K562 (cell line): ENCODE results near the gene ADAM23. TPM values are rescaled to one million over a fixed set of nuclear protein-coding genes. Genes with fewer than 3 reads are reported as not detected.

Source experiments
- ATAC-seq: fragments of 200-7000 bp; cut with Tn5 transposase; 3 replicates; pipeline ENCODE4 v1.9.1; 2020; ENCODE audit warnings: moderate library complexity
- BruUV-seq: library from RNA; stranded (reverse); fragments of 400-500 nt; replicated peaks from 2 replicates; lab custom pipeline; 2021; lab: Mats Ljungman, UMichigan
- CTCF ChIA-PET: fragments of 300-600 bp; formaldehyde crosslinking; extraction: SDS; loops from one replicate; lab custom pipeline; 2021; ENCODE audit warnings: low intra/inter-chr PET ratio; lab: Yijun Ruan, JAX
- POLR2A ChIA-PET: fragments of 300-600, 350-650 bp; sonication (Branson Sonifier 250); formaldehyde crosslinking; extraction: SDS; loops from one replicate; lab custom pipeline; 2021; ENCODE audit warnings: antibody characterized with exemption, inconsistent platforms; lab: Yijun Ruan, JAX
- DNase-seq, 4 experiments: peaks; one replicate each; pipeline versions ENCODE4 v3.0.0 to v3.0.0-alpha.2; 2011 to 2018; ENCODE audit warnings: low spot score in 3 of 4, mixed read lengths in 3 of 4; ENCODE audit errors: extremely low read depth in 1 of 4
- FAIRE-seq: peaks from 2 replicates; lab custom pipeline; 2011; peaks lifted over from hg19 to GRCh38; lab: Jason Lieb, UNC
- H2AFZ ChIP-seq: 2 replicates; pipeline ENCODE4 v1.6.0; 2011; ENCODE audit warnings: low read depth, low read length, control low read depth, inconsistent platforms
- H3K27ac ChIP-seq: fragments of 200-600 bp; 3 replicates; pipeline ENCODE4 v1.8.0; 2011; ENCODE audit warnings: low read depth, mild to moderate bottlenecking, control low read depth, inconsistent platforms, low read length, moderate library complexity, mixed read lengths; ENCODE audit errors: extremely low read depth
- H3K27me3 ChIP-seq, 2 experiments: fragments of 300-600 bp in 1 of 2; 2 replicates in 1 of 2; 3 replicates in 1 of 2; pipeline versions ENCODE4 v1.6.0 to v1.8.0; 2011; ENCODE audit warnings: inconsistent platforms in 2 of 2, low read length in 2 of 2, mild to moderate bottlenecking in 1 of 2, mixed read lengths in 1 of 2, moderate library complexity in 1 of 2; ENCODE audit not compliant: control insufficient read depth in 2 of 2, insufficient read depth in 2 of 2
- H3K36me3 ChIP-seq: fragments of 300-600 bp; 3 replicates; pipeline ENCODE4 v1.8.0; 2011; ENCODE audit warnings: mild to moderate bottlenecking, low read length, inconsistent platforms; ENCODE audit not compliant: control insufficient read depth, insufficient read depth
- H3K4me1 ChIP-seq, 2 experiments: fragments of 200-600 bp in 1 of 2; replicated peaks in 1 of 2; 2 replicates in 1 of 2; 3 replicates in 1 of 2; pipeline versions ENCODE4 v1.5.1 to v1.8.0; 2011; ENCODE audit warnings: inconsistent platforms in 2 of 2, low read length in 2 of 2, mild to moderate bottlenecking in 1 of 2, mixed read lengths in 1 of 2, moderate library complexity in 1 of 2; ENCODE audit not compliant: control insufficient read depth in 2 of 2, insufficient read depth in 2 of 2
- H3K4me2 ChIP-seq: 2 replicates; pipeline ENCODE4 v1.6.1; 2011; ENCODE audit warnings: low read length, control low read depth, inconsistent platforms, mixed read lengths; ENCODE audit not compliant: insufficient read depth
- H3K4me3 ChIP-seq: fragments of 200-600 bp; sonication (generic), shearing (Covaris generic); 2 replicates; pipeline ENCODE4 v1.5.1; 2016; ENCODE audit warnings: control low read depth, inconsistent platforms
- H3K79me2 ChIP-seq: fragments of 200-600 bp; 3 replicates; pipeline ENCODE4 v1.8.0; 2011; ENCODE audit warnings: low read length, inconsistent platforms; ENCODE audit not compliant: control insufficient read depth, insufficient read depth
- H3K9ac ChIP-seq, 2 experiments: 2 replicates each; pipeline versions ENCODE4 v1.6.0 to v1.6.1; 2011; ENCODE audit warnings: low read depth in 2 of 2, low read length in 2 of 2, control low read depth in 1 of 2, inconsistent platforms in 1 of 2, mild to moderate bottlenecking in 1 of 2, mixed read lengths in 1 of 2; ENCODE audit not compliant: insufficient read depth in 1 of 2
- H3K9me1 ChIP-seq: one replicate; pipeline ENCODE4 v1.6.0; 2011; ENCODE audit warnings: inconsistent platforms, mild to moderate bottlenecking, low read length, moderate library complexity; ENCODE audit not compliant: control insufficient read depth, insufficient read depth
- H3K9me3 ChIP-seq: replicated peaks from 2 replicates; pipeline ENCODE4 v1.5.1; 2011; ENCODE audit warnings: low read depth, low read length, inconsistent platforms; ENCODE audit not compliant: control insufficient read depth, insufficient read depth
- H4K20me1 ChIP-seq: replicated peaks from 2 replicates; pipeline ENCODE4 v1.6.1; 2011; ENCODE audit warnings: low read length, inconsistent platforms, mixed read lengths; ENCODE audit not compliant: control insufficient read depth, insufficient read depth
- E2F6 ChIP-seq, 2 experiments: IDR thresholded peaks; 2 replicates each; pipeline ENCODE4 v1.6.1; 2011; ENCODE audit warnings: borderline replicate concordance in 1 of 2, control low read depth in 1 of 2, low read depth in 1 of 2, low read length in 1 of 2, mild to moderate bottlenecking in 1 of 2, mixed read lengths in 1 of 2, moderate library complexity in 1 of 2; ENCODE audit not compliant: insufficient read depth in 1 of 2, insufficient read length in 1 of 2, poor library complexity in 1 of 2, severe bottlenecking in 1 of 2; ENCODE audit errors: extremely low read depth in 1 of 2
- MLLT1 ChIP-seq, 2 experiments: fragments of 450-650 bp; IDR thresholded peaks; 2 replicates each; pipeline ENCODE4 v1.6.1; 2016
- NONO ChIP-seq, 2 experiments: fragments of 200-400 bp in 1 of 2; fragments of 450-650 bp in 1 of 2; formaldehyde crosslinking in 1 of 2; IDR thresholded peaks; 2 replicates each; pipeline ENCODE4 v1.6.1; 2017; ENCODE audit warnings: low read depth in 2 of 2, mild to moderate bottlenecking in 2 of 2, moderate library complexity in 2 of 2, low read length in 1 of 2
- NUFIP1 ChIP-seq: fragments of 450-650 bp; IDR thresholded peaks from 2 replicates; pipeline ENCODE4 v1.6.1; 2018; ENCODE audit not compliant: partially characterized antibody
- WGBS: fragments of 100-300 bp; shearing (Covaris generic); methylation state at CpG from one replicate; pipeline ENCODE4 v1.1.6; 2016; ENCODE audit warnings: low coverage, mixed read lengths; ENCODE audit not compliant: insufficient coverage; ENCODE audit errors: missing lambda C conversion rate; 5-methylcytosine and 5-hydroxymethylcytosine counted together
- in situ Hi-C: fragments of 300-500 bp; cut with MboI; formaldehyde crosslinking; loops from 4 replicates; pipeline ENCODE4 v1.15.0; 2018; ENCODE audit warnings: inconsistent platforms, mixed read lengths
- intact Hi-C: fragments of 100-400 bp; cut with micrococcal nuclease; formaldehyde crosslinking; loops from 2 replicates; pipeline ENCODE4 v1.14.2; 2022
- polyA plus RNA-seq, 8 experiments: library from polyadenylated mRNA; depleted of rRNA in 4 of 8; stranded (reverse) in 5 of 8; unstranded in 3 of 8; fragments of >200 nt; fragmentation: Nextera tagmentation in 2 of 8; fragmentation: Illumina TruSeq in 1 of 8; extraction: Ambion mirVana in 2 of 8; extraction: Trizol in 1 of 8; gene quantifications; 2 replicates each; pipeline versions ENCODE4 v1.2.1 to v1.2.3, GENCODE V29; 2011 to 2014; ENCODE audit warnings: inconsistent platforms in 1 of 8, missing spikeins in 1 of 8
- total RNA-seq, 7 experiments: library from RNA; depleted of rRNA in 6 of 7; stranded (reverse); fragments of >200 nt in 6 of 7; fragmentation: Illumina TruSeq in 2 of 7; extraction: Trizol in 2 of 7; gene quantifications; 2 replicates each; pipeline versions ENCODE4 v1.2.1 to v1.2.3, GENCODE V29; 2011 to 2021; ENCODE audit warnings: low replicate concordance in 1 of 7

The ADAM23 gene
- total and polyA plus RNA-seq, 9 of the 15 experiments (the other 6 are each of a cell fraction or from before 2014, with no cell fraction given): 0.02 TPM; not detected in 8

GRCh38 chr2:206452242-206452641 is 8.9 kb downstream of the ADAM23 start:
- H3K4me3 ChIP-seq: no peak overlapping the region
- POLR2A ChIA-PET: no interaction called here
- in situ Hi-C loops: no loop called here
- H3K27ac ChIP-seq: no peak overlapping the region
- H3K9me3 ChIP-seq: no peaks in the 10 kb centered on the region
- no peak overlapping the region for H3K4me2 ChIP-seq
- DNase-seq (no peak), ATAC-seq (no peak), FAIRE-seq (no peak)
- no TSS peak for BruUV-seq
- no peaks in the 10 kb centered on the region for H4K20me1 ChIP-seq
- no peaks in the 10 kb centered on the region for H3K4me1 ChIP-seq
- WGBS: 0% methylated on average over 1 of the region's 1 CpG
- H3K9ac ChIP-seq: no peak overlapping the region
- CTCF ChIA-PET: no interaction called here
- H2AFZ ChIP-seq: no peak overlapping the region
- H3K79me2 ChIP-seq: no peaks in the 10 kb centered on the region
- TF ChIP-seq MLLT1 (IDR thresholded peaks at IDR 0.05): no peak
- TF ChIP-seq E2F6 (IDR thresholded peaks at IDR 0.05; ENCODE audit: borderline replicate concordance in 1 of 2, extremely low read depth in 1 of 2, insufficient read depth in 1 of 2, insufficient read length in 1 of 2, low read depth in 1 of 2, low read length in 1 of 2, poor library complexity in 1 of 2, severe bottlenecking in 1 of 2): no peak
- no peak for TF ChIP-seq NONO (IDR thresholded peaks at IDR 0.05; ENCODE audit: low read depth in 2 of 2, low read length in 1 of 2)
- TF ChIP-seq NUFIP1: no peak
- H3K27me3 ChIP-seq: no peaks in the 10 kb centered on the region
- H3K9me1 ChIP-seq: no peaks in the 10 kb centered on the region
- intact Hi-C loops: no loop called here
- no peaks in the 10 kb centered on the region for H3K36me3 ChIP-seq
